ENCODE results near the gene USP9X.

DNA sequence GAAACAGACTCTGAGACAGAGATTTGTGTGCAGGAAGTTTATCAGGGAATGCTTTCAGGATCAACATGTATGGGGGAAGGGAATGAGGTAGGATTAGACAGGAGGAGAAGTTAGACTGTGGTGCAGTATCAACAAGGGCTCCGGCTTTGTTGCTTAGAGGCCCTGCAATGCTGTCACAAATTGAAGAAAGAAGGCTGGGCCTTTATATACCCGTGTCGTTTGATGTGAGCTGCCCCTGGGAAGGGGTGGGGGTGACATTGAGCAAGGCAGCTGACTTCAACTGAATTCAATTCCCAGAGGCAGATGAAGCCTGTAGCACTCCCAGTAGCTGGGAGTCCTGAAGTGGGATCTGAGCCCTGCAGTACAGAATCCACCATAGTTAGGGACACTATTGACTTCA lies 29.5 kb upstream of the USP9X start:
- TF ChIP-seq GATA2 (IDR thresholded peaks at IDR 0.05; ENCODE audit: low read depth, low read length) (no peak), GATA3 (IDR thresholded peaks at IDR 0.05; ENCODE audit: low read depth, low read length) (no peak)
